Naive thymus-derived CD4-positive, alpha-beta T cell (primary cell): Measurements from ENCODE around the gene PROSER3. TPM values are rescaled to one million over a fixed set of nuclear protein-coding genes. Genes with fewer than 3 reads are reported as not detected.
A peak's percentile ranks its signal among the peaks of the same experiment; 100 is the strongest.

Experiments used
- ATAC-seq: fragments of 150-1000 bp; cut with Tn5 transposase; 2 replicates; pipeline ENCODE4 v1.10.0; 2021; ENCODE audit warnings: mild to moderate bottlenecking, moderate library complexity
- CTCF ChIA-PET: fragments of 350-600 bp; sonication (Branson Sonifier 250); formaldehyde crosslinking; loops from one replicate; lab custom pipeline; 2021; ENCODE audit warnings: antibody characterized with exemption; lab: Charles Lee
- POLR2A ChIA-PET: fragments of 350-600 bp; sonication (Branson Sonifier 250); formaldehyde crosslinking; loops from one replicate; lab custom pipeline; 2021; ENCODE audit warnings: antibody characterized with exemption, inconsistent platforms; lab: Charles Lee
- DNase-seq, 9 donors: peaks; one replicate each; pipeline versions ENCODE4 v3.0.0 to v3.0.0-alpha.2; 2020 to 2022; ENCODE audit warnings: mixed read lengths in 1 of 9
- H3K27ac ChIP-seq: one replicate; pipeline ENCODE4 v1.7.0; 2013; ENCODE audit warnings: mild to moderate bottlenecking, low read depth, low read length, moderate library complexity
- H3K27me3 ChIP-seq, 2 donors: one replicate each; pipeline ENCODE4 v1.7.0; 2013; ENCODE audit warnings: low read length in 2 of 2, mild to moderate bottlenecking in 2 of 2, moderate library complexity in 2 of 2; ENCODE audit not compliant: control insufficient read depth in 2 of 2, insufficient read depth in 2 of 2
- H3K36me3 ChIP-seq, 3 experiments: 1 replicate in 2 of 3; 2 replicates in 1 of 3; pipeline ENCODE4 v1.7.0; 2013; ENCODE audit warnings: low read length in 3 of 3, mild to moderate bottlenecking in 3 of 3, moderate library complexity in 1 of 3; ENCODE audit not compliant: insufficient read depth in 3 of 3, control insufficient read depth in 2 of 3
- H3K4me1 ChIP-seq, 2 donors: one replicate each; pipeline ENCODE4 v1.7.0; 2013; ENCODE audit warnings: low read length in 2 of 2, mild to moderate bottlenecking in 2 of 2, moderate library complexity in 1 of 2; ENCODE audit not compliant: control insufficient read depth in 2 of 2, insufficient read depth in 2 of 2
- H3K4me3 ChIP-seq: 2 replicates; pipeline ENCODE4 v1.7.0; 2013; ENCODE audit warnings: mild to moderate bottlenecking, low read length
- H3K9me3 ChIP-seq, 3 experiments: 1 replicate in 2 of 3; 2 replicates in 1 of 3; pipeline ENCODE4 v1.7.0; 2013; ENCODE audit warnings: low read length in 3 of 3; ENCODE audit not compliant: control insufficient read depth in 2 of 3
- H3K27ac Mint-ChIP-seq, 9 donors: one replicate each; pipeline ENCODE4 v1.8.0; 2020 to 2022; ENCODE audit warnings: mixed read lengths in 9 of 9, mild to moderate bottlenecking in 8 of 9, moderate library complexity in 5 of 9, inconsistent platforms in 2 of 9
- H3K27me3 Mint-ChIP-seq, 5 donors: one replicate each; pipeline ENCODE4 v1.8.0; 2021 to 2022; ENCODE audit warnings: mixed read lengths in 5 of 5, mild to moderate bottlenecking in 1 of 5
- H3K36me3 Mint-ChIP-seq, 5 donors: one replicate each; pipeline ENCODE4 v1.8.0; 2020 to 2022; ENCODE audit warnings: mixed read lengths in 5 of 5, mild to moderate bottlenecking in 3 of 5, inconsistent platforms in 1 of 5
- H3K4me1 Mint-ChIP-seq, 7 donors: one replicate each; pipeline ENCODE4 v1.8.0; 2020 to 2022; ENCODE audit warnings: mixed read lengths in 7 of 7, mild to moderate bottlenecking in 3 of 7, inconsistent platforms in 1 of 7
- H3K4me3 Mint-ChIP-seq, 10 donors: one replicate each; pipeline ENCODE4 v1.8.0; 2020 to 2022; ENCODE audit warnings: mild to moderate bottlenecking in 10 of 10, mixed read lengths in 10 of 10, moderate library complexity in 6 of 10, inconsistent platforms in 2 of 10
- H3K9me3 Mint-ChIP-seq, 11 donors: one replicate each; pipeline ENCODE4 v1.8.0; 2020 to 2022; ENCODE audit warnings: mixed read lengths in 11 of 11, mild to moderate bottlenecking in 4 of 11, inconsistent platforms in 1 of 11, moderate library complexity in 1 of 11
- intact Hi-C, 2 donors: fragments of 100-400 bp; cut with micrococcal nuclease; formaldehyde crosslinking; loops; one replicate each; pipeline ENCODE4 v1.15.1; 2023
- polyA plus RNA-seq, 2 donors: library from polyadenylated mRNA; unstranded; fragments of 300-500 nt; fragmentation: Illumina TruSeq; gene quantifications; one replicate each; pipeline ENCODE4 v1.2.3, GENCODE V29; 2021
- total RNA-seq, 6 experiments: library from RNA in 5 of 6; stranded (reverse) in 5 of 6; gene quantifications; 1 replicate in 5 of 6; 2 replicates in 1 of 6; pipeline ENCODE4 v1.2.3 and lab custom pipeline; 2021 to 2026

The PROSER3 gene
- total and polyA plus RNA-seq, 7 experiments from 2014 or later, result 5.4 to 47.3 (median 36.4) TPM

DNA sequence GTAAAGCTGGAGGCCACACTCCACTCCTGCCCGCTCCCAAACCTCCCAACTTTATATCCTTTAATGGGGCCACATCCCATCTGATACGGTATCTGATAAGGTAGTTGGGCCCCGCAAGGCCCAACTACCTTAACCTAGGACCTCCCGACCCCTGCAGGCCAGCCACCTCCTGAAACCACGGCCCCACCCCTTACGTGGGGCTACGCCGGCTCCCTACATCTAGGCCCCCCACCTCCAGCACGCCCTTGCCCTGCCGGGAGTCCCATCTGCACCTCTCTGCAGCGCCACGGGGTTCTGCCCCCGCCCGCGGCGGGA is 17.9 kb upstream of the PROSER3 start:
- ChIA-PET POLR2A (interaction anchor here (0.7 to 2.4 kb wide), 15 partner anchors 8 to 598 kb away, joined by 3 to 12 read pairs (median 6); partner anchors contain the start of genes COX6B1, HSPB6, KMT2B and LIN37), CTCF (interaction anchor here (0.7 to 1.6 kb wide), 4 partner anchors 10 to 107 kb away, joined by 3 to 8 read pairs (median 4); no protein-coding TSS in a partner anchor)
- H3K4me1 Mint-ChIP-seq, result peaks cover 25 to 63% (median 44%) of the 10 kb centered on the region in 7 donors
- peak overlapping the region; percentile 91 for H3K27ac ChIP-seq
- H3K9me3 Mint-ChIP-seq, result no peaks in the 10 kb centered on the region
- H3K4me1 ChIP-seq, result peaks cover 27% of the 10 kb centered on the region in 2 donors
- H3K36me3 ChIP-seq, result peaks cover 0 to 47% (median 4%) of the 10 kb centered on the region in 3 experiments
- H3K27ac Mint-ChIP-seq, result peak overlapping the region in 6 of 9 donors; percentile 85 to 99 (median 94)
- peaks cover 5 to 25% (median 9%) of the 10 kb centered on the region in 5 donors for H3K36me3 Mint-ChIP-seq
- ATAC-seq, result peak; percentile 3
- DNase-seq, result no peak
- H3K27me3 Mint-ChIP-seq, result no peaks in the 10 kb centered on the region
- intact Hi-C loops, result loop anchor here (1.0 to 10.0 kb wide), 12 partner anchors 8 to 475 kb away; partner anchors contain the start of genes ARHGAP33 (in 2 of the 2), COX6B1 (in 1 of the 2), LIN37 (in 1 of the 2) and PROSER3 (in 1 of the 2)
- no peaks in the 10 kb centered on the region for H3K9me3 ChIP-seq
- H3K27me3 ChIP-seq, result no peaks in the 10 kb centered on the region
- peak overlapping the region; percentile 87 to 100 (median 92) for H3K4me3 Mint-ChIP-seq
- peak overlapping the region; percentile 89 for H3K4me3 ChIP-seq

- ChIA-PET CTCF (interaction anchor here (0.7 to 1.6 kb wide), 4 partner anchors 10 to 106 kb away, joined by 3 to 8 read pairs (median 4); no protein-coding TSS in a partner anchor), POLR2A (interaction anchor here (0.7 to 2.4 kb wide), 15 partner anchors 8 to 599 kb away, joined by 3 to 12 read pairs (median 6); partner anchors contain the start of genes COX6B1, HSPB6, KMT2B and LIN37)
- Histone ChIP-seq H3K4me3 (peak overlapping the region; percentile 89), H3K27me3 (no peaks in the 10 kb centered on the region), H3K4me1 (peaks cover 27% of the 10 kb centered on the region in 2 donors), H3K9me3 (no peaks in the 10 kb centered on the region), H3K36me3 (peaks cover 0 to 44% (median 4%) of the 10 kb centered on the region in 3 experiments), H3K27ac (peak overlapping the region; percentile 91)
- peaks cover 0 to 2% (median 0%) of the 10 kb centered on the region in 5 donors for H3K27me3 Mint-ChIP-seq
- H3K36me3 Mint-ChIP-seq, result peaks cover 5 to 21% (median 7%) of the 10 kb centered on the region in 5 donors
- ATAC-seq, result peak; percentile 78
- peaks cover 25 to 67% (median 48%) of the 10 kb centered on the region in 7 donors for H3K4me1 Mint-ChIP-seq
- H3K27ac Mint-ChIP-seq, result peak overlapping the region; percentile 85 to 99 (median 96)
- no peaks in the 10 kb centered on the region for H3K9me3 Mint-ChIP-seq
- H3K4me3 Mint-ChIP-seq, result peak overlapping the region; percentile 87 to 100 (median 92)
- DNase-seq, result peak; percentile 81 to 95 (median 92)
- intact Hi-C loops, result loop anchor here (1.0 to 10.0 kb wide), 12 partner anchors 8 to 474 kb away; partner anchors contain the start of genes ARHGAP33 (in 2 of the 2), COX6B1 (in 1 of the 2), LIN37 (in 1 of the 2) and PROSER3 (in 1 of the 2)
Observed at GRCh38 chr19:35740423-35741202, 17.4 kb upstream of the PROSER3 start.

- ATAC-seq, result no peak
- Histone ChIP-seq H3K36me3 (peaks cover 0 to 42% (median 4%) of the 10 kb centered on the region in 3 experiments), H3K4me1 (peaks cover 32 to 33% of the 10 kb centered on the region in 2 donors), H3K9me3 (no peaks in the 10 kb centered on the region), H3K27me3 (no peaks in the 10 kb centered on the region), H3K27ac (peak overlapping the region; percentile 91), H3K4me3 (peak overlapping the region; percentile 89)
- CTCF ChIA-PET, result interaction anchor here (1.2 to 1.6 kb wide), 2 partner anchors 11 to 46 kb away, joined by 4 to 8 read pairs; no protein-coding TSS in a partner anchor
- Mint-ChIP-seq H3K4me1 (peaks cover 27 to 72% (median 54%) of the 10 kb centered on the region in 7 donors), H3K27ac (peak overlapping the region; percentile 85 to 99 (median 96)), H3K36me3 (peaks cover 5 to 20% (median 6%) of the 10 kb centered on the region in 5 donors), H3K27me3 (peaks cover 0 to 2% (median 0%) of the 10 kb centered on the region in 5 donors), H3K9me3 (peaks cover 0 to 2% (median 0%) of the 10 kb centered on the region in 11 donors), H3K4me3 (peak overlapping the region; percentile 87 to 100 (median 92))
- DNase-seq, result no peak
- POLR2A ChIA-PET, result interaction anchor here (0.8 to 2.4 kb wide), 11 partner anchors 7 to 93 kb away, joined by 3 to 12 read pairs (median 7); partner anchors contain the start of genes COX6B1, HSPB6, KMT2B and LIN37
- intact Hi-C loops, result loop anchor here (5.0 to 10.0 kb wide), 2 partner anchors 474 kb away; partner anchors contain the start of genes USF2 (in 1 of the 2), ZNF146 (in 1 of the 2) and ZNF565 (in 1 of the 2)
Observed at GRCh38 chr19:35741203-35741515, 16.8 kb upstream of the PROSER3 start.

DNA sequence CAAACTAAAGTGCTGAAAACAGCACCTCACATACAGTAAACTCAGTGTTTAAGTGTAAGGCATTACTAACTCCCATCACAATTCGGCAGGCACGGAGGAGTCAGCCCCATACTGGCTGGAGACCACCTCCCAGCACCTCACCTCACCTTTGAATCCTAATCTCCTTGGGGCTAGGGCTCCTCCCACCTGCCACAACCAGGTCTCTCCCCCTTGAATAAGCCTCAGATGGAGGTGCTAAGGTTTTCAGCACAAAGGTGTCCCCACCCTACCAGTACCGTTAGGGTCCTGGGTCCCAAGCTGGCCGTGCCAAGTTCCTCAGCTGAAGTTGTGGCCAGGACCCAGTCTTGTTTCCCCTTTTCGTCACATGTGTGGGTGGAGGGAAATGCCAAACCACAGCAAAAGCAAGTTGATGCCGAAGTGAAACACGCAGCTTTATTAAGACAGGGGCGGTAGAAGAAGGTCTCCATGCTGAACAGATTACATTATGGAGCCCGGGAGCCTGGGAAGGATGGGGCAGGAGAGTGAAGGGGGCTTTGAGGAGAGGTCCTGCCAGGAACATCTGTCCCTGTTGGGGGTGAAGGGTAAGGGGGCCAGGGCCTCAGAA is 15.8 kb upstream of the PROSER3 start, which contains the start of gene IGFLR1:
IGFLR1 (minus strand) TSS at position 332 of the 604 bp plus-strand sequence. CDS start 1,272 bp downstream, outside the sequence.
- Mint-ChIP-seq H3K36me3 (peaks cover 5 to 17% (median 6%) of the 10 kb centered on the region in 5 donors), H3K9me3 (peaks cover 0 to 2% (median 0%) of the 10 kb centered on the region in 11 donors), H3K4me3 (peak within 1 kb of the TSS; percentile 87 to 100 (median 91)), H3K27ac (peak within 1 kb of the TSS; percentile 95 to 99 (median 97)), H3K27me3 (peaks cover 0 to 2% (median 0%) of the 10 kb centered on the region in 5 donors), H3K4me1 (peaks cover 29 to 68% (median 53%) of the 10 kb centered on the region in 7 donors)
- Histone ChIP-seq H3K27ac (peak within 1 kb of the TSS; percentile 91), H3K27me3 (no peaks in the 10 kb centered on the region), H3K36me3 (peaks cover 0 to 31% (median 4%) of the 10 kb centered on the region in 3 experiments), H3K4me1 (peaks cover 36% of the 10 kb centered on the region in 2 donors), H3K4me3 (peak within 1 kb of the TSS; percentile 79), H3K9me3 (no peaks in the 10 kb centered on the region)
- ChIA-PET POLR2A (interaction anchor here (0.8 to 2.1 kb wide), 11 partner anchors 10 to 272 kb away, joined by 3 to 14 read pairs (median 4); partner anchors contain the start of genes ALKBH6, COX6B1, HSPB6 and KMT2B), CTCF (no interaction called here)
- ATAC-seq (no peak), DNase-seq (peak; percentile 32 to 77 (median 73))
- intact Hi-C loops, result loop anchor here (5.0 to 10.0 kb wide), 2 partner anchors 473 to 475 kb away; partner anchors contain the start of genes USF2 (in 1 of the 2), ZNF146 (in 1 of the 2) and ZNF565 (in 1 of the 2)

- Mint-ChIP-seq H3K4me1 (peaks cover 23 to 74% (median 56%) of the 10 kb centered on the region in 7 donors), H3K4me3 (peak overlapping the region; percentile 87 to 100 (median 96)), H3K27me3 (peaks cover 0 to 2% (median 0%) of the 10 kb centered on the region in 5 donors), H3K36me3 (peaks cover 3 to 11% (median 5%) of the 10 kb centered on the region in 5 donors), H3K9me3 (peaks cover 0 to 2% (median 0%) of the 10 kb centered on the region in 11 donors), H3K27ac (peak overlapping the region; percentile 96 to 100 (median 99))
- DNase-seq (no peak), ATAC-seq (no peak)
- peaks cover 39 to 43% of the 10 kb centered on the region in 2 donors for H3K4me1 ChIP-seq
- H3K9me3 ChIP-seq, result no peaks in the 10 kb centered on the region
- peak overlapping the region; percentile 99 for H3K4me3 ChIP-seq
- no peaks in the 10 kb centered on the region for H3K27me3 ChIP-seq
- CTCF ChIA-PET, result interaction anchor here (1.2 kb wide), 1 partner anchor 16 kb away, joined by 3 read pairs; no protein-coding TSS in a partner anchor
- H3K36me3 ChIP-seq, result peaks cover 0 to 20% (median 0%) of the 10 kb centered on the region in 3 experiments
- POLR2A ChIA-PET, result interaction anchor here (1.0 to 2.9 kb wide), 17 partner anchors 9 to 371 kb away, joined by 3 to 20 read pairs (median 4); partner anchors contain the start of genes COX6B1, HSPB6, KMT2B and POLR2I
- intact Hi-C loops, result loop anchor here (2.0 to 10.0 kb wide), 7 partner anchors 99 to 1011 kb away; partner anchors contain the start of genes POLR2I (in 1 of the 2), TBCB (in 1 of the 2), USF2 (in 1 of the 2) and ZNF146 (in 1 of the 2)
- H3K27ac ChIP-seq, result peak overlapping the region; percentile 98
Observed at GRCh38 chr19:35743640-35744429, 14.1 kb upstream of the PROSER3 start.
